ENCODE data around the gene RSAD2. TPM values are rescaled to one million over a fixed set of nuclear protein-coding genes. Genes with fewer than 3 reads are reported as not detected.
"Not testable (repeated sequence)": the region's sequence is repeated elsewhere in the genome, so short reads cannot be mapped to it uniquely, and the experiment has no call there.

Gene RSAD2
- total RNA-seq, 1 donor from 2014 or later, result 2.2 TPM

GRCh38 chr2:6846967-6847681 is 30.5 kb upstream of the RSAD2 start:
- Mint-ChIP-seq H3K4me1 (ENCODE audit: low read depth) (peaks cover 21% of the 10 kb centered on the region), H3K27ac (no peak overlapping the region), H3K9me3 (peaks cover 55% of the 10 kb centered on the region), H3K4me3 (no peak overlapping the region), H3K27me3 (ENCODE audit: insufficient read depth) (no peaks in the 10 kb centered on the region), H3K36me3 (ENCODE audit: low read depth) (peaks cover 64% of the 10 kb centered on the region)
- DNase-seq (ENCODE audit: low spot score), result no peak
- intact Hi-C loops (cut with micrococcal nuclease), result no loop called here

GRCh38 chr2:6852195-6852594 is 25.4 kb upstream of the RSAD2 start:
- DNase-seq (ENCODE audit: low spot score), result no peak
- peaks cover 39% of the 10 kb centered on the region for H3K4me1 Mint-ChIP-seq (ENCODE audit: low read depth)
- H3K27ac Mint-ChIP-seq, result peak overlapping the region; percentile 81

GRCh38 chr2:6854416-6854815 is 23.2 kb upstream of the RSAD2 start:
- intact Hi-C loops (cut with micrococcal nuclease), result no loop called here
- DNase-seq (ENCODE audit: low spot score), result no peak
- Mint-ChIP-seq H3K9me3 (peaks cover 14% of the 10 kb centered on the region), H3K27ac (no peak overlapping the region), H3K36me3 (ENCODE audit: low read depth) (peaks cover 67% of the 10 kb centered on the region), H3K27me3 (ENCODE audit: insufficient read depth) (no peaks in the 10 kb centered on the region), H3K4me3 (no peak overlapping the region), H3K4me1 (ENCODE audit: low read depth) (peaks cover 43% of the 10 kb centered on the region)

More at GRCh38 chr2:6852195-6852594, 25.4 kb upstream of the RSAD2 start:
- intact Hi-C loops (cut with micrococcal nuclease), result no loop called here
- Mint-ChIP-seq H3K4me3 (no peak overlapping the region), H3K9me3 (peaks cover 8% of the 10 kb centered on the region), H3K27me3 (ENCODE audit: insufficient read depth) (no peaks in the 10 kb centered on the region), H3K36me3 (ENCODE audit: low read depth) (peaks cover 68% of the 10 kb centered on the region)

- Mint-ChIP-seq H3K4me3 (no peak overlapping the region), H3K36me3 (ENCODE audit: low read depth) (peaks cover 71% of the 10 kb centered on the region), H3K4me1 (ENCODE audit: low read depth) (peaks cover 38% of the 10 kb centered on the region), H3K27ac (peak overlapping the region; percentile 5), H3K27me3 (ENCODE audit: insufficient read depth) (no peaks in the 10 kb centered on the region), H3K9me3 (peaks cover 25% of the 10 kb centered on the region)
- intact Hi-C loops (cut with micrococcal nuclease), result no loop called here
- no peak for DNase-seq (ENCODE audit: low spot score)
Observed at GRCh38 chr2:6855860-6856547, 21.6 kb upstream of the RSAD2 start.

GRCh38 chr2:6856548-6856920 is 21.0 kb upstream of the RSAD2 start:
- intact Hi-C loops (cut with micrococcal nuclease), result no loop called here
- peaks cover 44% of the 10 kb centered on the region for H3K4me1 Mint-ChIP-seq (ENCODE audit: low read depth)

GRCh38 chr2:6858466-6859027 is 19.0 kb upstream of the RSAD2 start:
- not testable (repeated sequence) for H3K27ac Mint-ChIP-seq
- peaks cover 78% of the 10 kb centered on the region for H3K36me3 Mint-ChIP-seq (ENCODE audit: low read depth)

More at GRCh38 chr2:6856548-6856920, 21.0 kb upstream of the RSAD2 start:
- Mint-ChIP-seq H3K36me3 (ENCODE audit: low read depth) (peaks cover 76% of the 10 kb centered on the region), H3K27ac (peak overlapping the region; percentile 5), H3K9me3 (peaks cover 30% of the 10 kb centered on the region), H3K4me3 (no peak overlapping the region), H3K27me3 (ENCODE audit: insufficient read depth) (no peaks in the 10 kb centered on the region)
- DNase-seq (ENCODE audit: low spot score), result no peak

GRCh38 chr2:6860296-6860695 is 17.3 kb upstream of the RSAD2 start:
- H3K9me3 Mint-ChIP-seq, result peaks cover 37% of the 10 kb centered on the region
- peaks cover 69% of the 10 kb centered on the region for H3K36me3 Mint-ChIP-seq (ENCODE audit: low read depth)
- H3K4me1 Mint-ChIP-seq (ENCODE audit: low read depth), result peaks cover 64% of the 10 kb centered on the region
- no peak for DNase-seq (ENCODE audit: low spot score)
- intact Hi-C loops (cut with micrococcal nuclease), result no loop called here
- no peaks in the 10 kb centered on the region for H3K27me3 Mint-ChIP-seq (ENCODE audit: insufficient read depth)
- no peak overlapping the region for H3K4me3 Mint-ChIP-seq
- H3K27ac Mint-ChIP-seq, result no peak overlapping the region

More at GRCh38 chr2:6858466-6859027, 19.0 kb upstream of the RSAD2 start:
- H3K4me1 Mint-ChIP-seq (ENCODE audit: low read depth), result peaks cover 53% of the 10 kb centered on the region
- H3K4me3 Mint-ChIP-seq; intact Hi-C loops (cut with micrococcal nuclease); H3K27me3 Mint-ChIP-seq (ENCODE audit: insufficient read depth); DNase-seq (ENCODE audit: low spot score): not testable (repeated sequence)
- H3K9me3 Mint-ChIP-seq, result peaks cover 37% of the 10 kb centered on the region

GRCh38 chr2:6863792-6864191 is 13.8 kb upstream of the RSAD2 start:
- Mint-ChIP-seq H3K27me3 (ENCODE audit: insufficient read depth) (no peaks in the 10 kb centered on the region), H3K4me1 (ENCODE audit: low read depth) (peaks cover 57% of the 10 kb centered on the region), H3K27ac (no peak overlapping the region), H3K4me3 (peak overlapping the region; percentile 74), H3K36me3 (ENCODE audit: low read depth) (peaks cover 42% of the 10 kb centered on the region), H3K9me3 (peaks cover 27% of the 10 kb centered on the region)
- DNase-seq (ENCODE audit: low spot score), result no peak
- intact Hi-C loops (cut with micrococcal nuclease), result no loop called here

- peaks cover 57% of the 10 kb centered on the region for H3K4me1 Mint-ChIP-seq (ENCODE audit: low read depth)
- H3K9me3 Mint-ChIP-seq, result peaks cover 23% of the 10 kb centered on the region
- H3K4me3 Mint-ChIP-seq, result peak overlapping the region; percentile 74
- H3K27ac Mint-ChIP-seq, result peak overlapping the region; percentile 68
- peaks cover 37% of the 10 kb centered on the region for H3K36me3 Mint-ChIP-seq (ENCODE audit: low read depth)
- DNase-seq (ENCODE audit: low spot score), result no peak
- H3K27me3 Mint-ChIP-seq (ENCODE audit: insufficient read depth), result no peaks in the 10 kb centered on the region
- intact Hi-C loops (cut with micrococcal nuclease), result no loop called here
Observed at GRCh38 chr2:6864231-6864754, 13.3 kb upstream of the RSAD2 start.

GRCh38 chr2:6864923-6865345 is 12.6 kb upstream of the RSAD2 start:
- H3K4me3 Mint-ChIP-seq, result peak overlapping the region; percentile 74
- H3K4me1 Mint-ChIP-seq (ENCODE audit: low read depth), result peaks cover 57% of the 10 kb centered on the region
- intact Hi-C loops (cut with micrococcal nuclease), result no loop called here
- peak overlapping the region; percentile 68 for H3K27ac Mint-ChIP-seq
- no peaks in the 10 kb centered on the region for H3K27me3 Mint-ChIP-seq (ENCODE audit: insufficient read depth)
- H3K36me3 Mint-ChIP-seq (ENCODE audit: low read depth), result peaks cover 33% of the 10 kb centered on the region
- DNase-seq (ENCODE audit: low spot score), result peak; percentile 14
- H3K9me3 Mint-ChIP-seq, result peaks cover 22% of the 10 kb centered on the region

GRCh38 chr2:6865346-6866274 is 12.0 kb upstream of the RSAD2 start, which contains the start of gene CMPK2:
Gene CMPK2, minus strand, starts transcription at chr2:6865907. Its CDS starts 211 bp downstream, at chr2:6865696.
- intact Hi-C loops (cut with micrococcal nuclease), result loop anchor here (1.0 to 2.0 kb wide), 4 partner anchors 12 to 43 kb away; partner anchors contain the start of gene RSAD2
- peak within 1 kb of the TSS; percentile 99 for H3K27ac Mint-ChIP-seq
- peak within 1 kb of the TSS; percentile 99 for H3K4me3 Mint-ChIP-seq
- H3K4me1 Mint-ChIP-seq (ENCODE audit: low read depth), result peaks cover 57% of the 10 kb centered on the region
- DNase-seq (ENCODE audit: low spot score), result peak; percentile 90
- H3K27me3 Mint-ChIP-seq (ENCODE audit: insufficient read depth), result no peaks in the 10 kb centered on the region
- peaks cover 15% of the 10 kb centered on the region for H3K9me3 Mint-ChIP-seq
- H3K36me3 Mint-ChIP-seq (ENCODE audit: low read depth), result peaks cover 26% of the 10 kb centered on the region

GRCh38 chr2:6866275-6866671 is 11.3 kb upstream of the RSAD2 start:
- H3K4me1 Mint-ChIP-seq (ENCODE audit: low read depth), result peaks cover 55% of the 10 kb centered on the region
- intact Hi-C loops (cut with micrococcal nuclease), result loop anchor here (1.0 to 2.0 kb wide), 4 partner anchors 11 to 43 kb away; partner anchors contain the start of gene RSAD2
- H3K4me3 Mint-ChIP-seq, result peak overlapping the region; percentile 99
- peak; percentile 26 for DNase-seq (ENCODE audit: low spot score)
- no peaks in the 10 kb centered on the region for H3K27me3 Mint-ChIP-seq (ENCODE audit: insufficient read depth)
- peaks cover 9% of the 10 kb centered on the region for H3K9me3 Mint-ChIP-seq
- peak overlapping the region; percentile 99 for H3K27ac Mint-ChIP-seq
- H3K36me3 Mint-ChIP-seq (ENCODE audit: low read depth), result peaks cover 19% of the 10 kb centered on the region

Data from activated T-helper 1 cell treated with anti-CD3 and anti-CD28 coated beads, Interleukin-12 subunit alpha, Interleukin-12 subunit beta, Interleukin-2, Interleukin-4 antibody, amounts not matched to agents 30 ng/mL and 10 ng/mL and 1 ng/mL, durations not matched to agents 14 hours and 24 hours and 36 hours (primary cell).